Fibroblast of lung (primary cell): ENCODE measurements around the gene JAZF1. TPM values are rescaled to one million over a fixed set of nuclear protein-coding genes. Genes with fewer than 3 reads are reported as not detected.

Source experiments
- DNase-seq, 2 donors: peaks; one replicate each; pipeline versions ENCODE4 v3.0.0 to v3.0.0-alpha.2; 2010; ENCODE audit warnings: low read depth in 2 of 2
- H2AFZ ChIP-seq: 2 replicates; pipeline ENCODE4 v1.5.1; 2012; ENCODE audit warnings: low read length, control low read depth, inconsistent platforms
- H3K27ac ChIP-seq: 2 replicates; pipeline ENCODE4 v1.5.1; 2011; ENCODE audit warnings: low read length, control low read depth; ENCODE audit not compliant: insufficient read depth
- H3K27me3 ChIP-seq: 2 replicates; pipeline ENCODE4 v1.5.1; 2011; ENCODE audit warnings: mild to moderate bottlenecking, low read length; ENCODE audit not compliant: control insufficient read depth, insufficient read depth
- H3K36me3 ChIP-seq: 2 replicates; pipeline ENCODE4 v1.5.1; 2011; ENCODE audit warnings: low read length; ENCODE audit not compliant: control insufficient read depth, insufficient read depth
- H3K4me1 ChIP-seq: 2 replicates; pipeline ENCODE4 v1.5.1; 2011; ENCODE audit warnings: low read length; ENCODE audit not compliant: control insufficient read depth, insufficient read depth; ENCODE audit errors: extremely low read depth
- H3K4me2 ChIP-seq: 2 replicates; pipeline ENCODE4 v1.5.1; 2011; ENCODE audit warnings: low read length, control low read depth; ENCODE audit not compliant: insufficient read depth; ENCODE audit errors: extremely low read depth
- H3K4me3 ChIP-seq, 4 experiments: fragments of 200-600 bp in 1 of 4; sonication (generic) in 1 of 4; replicated peaks in 1 of 4; 2 replicates each; pipeline ENCODE4 v1.5.1; 2011 to 2016; ENCODE audit warnings: low read length in 4 of 4, low read depth in 3 of 4, mild to moderate bottlenecking in 3 of 4, control low read depth in 2 of 4, inconsistent platforms in 1 of 4, mixed read lengths in 1 of 4; ENCODE audit not compliant: insufficient read depth in 1 of 4; ENCODE audit errors: control extremely low read depth in 1 of 4
- H3K79me2 ChIP-seq: 2 replicates; pipeline ENCODE4 v1.5.1; 2012; ENCODE audit warnings: mild to moderate bottlenecking, low read length, inconsistent platforms; ENCODE audit not compliant: control insufficient read depth, insufficient read depth
- H3K9ac ChIP-seq: 2 replicates; pipeline ENCODE4 v1.5.1; 2011; ENCODE audit warnings: mild to moderate bottlenecking, low read length, control low read depth; ENCODE audit not compliant: insufficient read depth
- H3K9me3 ChIP-seq: 2 replicates; pipeline ENCODE4 v1.5.1; 2012; ENCODE audit warnings: low read depth, low read length; ENCODE audit not compliant: control insufficient read depth, insufficient read depth
- H4K20me1 ChIP-seq: 2 replicates; pipeline ENCODE4 v1.5.1; 2011; ENCODE audit warnings: low read length; ENCODE audit not compliant: control insufficient read depth, insufficient read depth; ENCODE audit errors: extremely low read depth
- CTCF ChIP-seq, 2 donors: IDR thresholded peaks in 1 of 2; conservative IDR thresholded peaks in 1 of 2; 1 replicate in 1 of 2; 2 replicates in 1 of 2; pipeline ENCODE4 v1.5.1; 2011 to 2012; ENCODE audit warnings: low read length in 2 of 2, control low read depth in 1 of 2, inconsistent platforms in 1 of 2, low read depth in 1 of 2, mild to moderate bottlenecking in 1 of 2
- EZH2 ChIP-seq: IDR thresholded peaks from 2 replicates; pipeline ENCODE4 v1.5.1; 2012; ENCODE audit warnings: low read length, control low read depth, mild to moderate bottlenecking; ENCODE audit errors: missing control alignments
- polyA plus RNA-seq, 2 donors: library from polyadenylated mRNA; depleted of rRNA in 1 of 2; stranded (reverse) in 1 of 2; unstranded in 1 of 2; fragments of >200 nt; gene quantifications; 2 replicates each; pipeline ENCODE4 v1.2.1, GENCODE V29; 2011 to 2012; ENCODE audit warnings: missing spikeins in 1 of 2
- total RNA-seq: library from RNA; depleted of rRNA; stranded (reverse); fragments of >200 nt; gene quantifications from 2 replicates; pipeline ENCODE4 v1.2.1, GENCODE V29; 2014

JAZF1 gene
- total and polyA plus RNA-seq, 2 donors (not counting 1 experiment from before 2014, with no cell fraction given): 9.1 to 9.3 TPM

- Histone ChIP-seq H3K4me1 (no peaks in the 10 kb centered on the region), H3K4me3 (no peak overlapping the region), H2AFZ (no peak overlapping the region), H3K27me3 (no peaks in the 10 kb centered on the region), H3K9me3 (no peaks in the 10 kb centered on the region), H3K79me2 (no peaks in the 10 kb centered on the region), H4K20me1 (no peaks in the 10 kb centered on the region), H3K27ac (no peak overlapping the region), H3K9ac (no peak overlapping the region), H3K36me3 (no peaks in the 10 kb centered on the region), H3K4me2 (no peak overlapping the region)
- peak in 1 of 2 donors; percentile 57 for DNase-seq
- no peak for TF ChIP-seq CTCF (conservative IDR thresholded peaks at IDR 0.05 in 1 of 2, IDR thresholded peaks at IDR 0.05 in 1 of 2; ENCODE audit: low read depth in 1 of 2, low read length in 2 of 2)
- TF ChIP-seq EZH2: no peak
These were observed 64.6 kb downstream of the JAZF1 start for GRCh38 chr7:28116041-28116440.

GRCh38 chr7:28115261-28115660, 65.3 kb downstream of the JAZF1 start:
- H3K9ac ChIP-seq: no peak overlapping the region
- no peaks in the 10 kb centered on the region for H4K20me1 ChIP-seq
- no peaks in the 10 kb centered on the region for H3K36me3 ChIP-seq
- no peak overlapping the region for H3K4me2 ChIP-seq
- H3K9me3 ChIP-seq: no peaks in the 10 kb centered on the region
- no peaks in the 10 kb centered on the region for H3K79me2 ChIP-seq
- no peaks in the 10 kb centered on the region for H3K27me3 ChIP-seq
- no peak for DNase-seq
- no peak overlapping the region for H3K4me3 ChIP-seq
- no peaks in the 10 kb centered on the region for H3K4me1 ChIP-seq
- TF ChIP-seq EZH2 (no peak), CTCF (conservative IDR thresholded peaks at IDR 0.05 in 1 of 2, IDR thresholded peaks at IDR 0.05 in 1 of 2; ENCODE audit: low read depth in 1 of 2, low read length in 2 of 2) (no peak)
- H2AFZ ChIP-seq: no peak overlapping the region
- no peak overlapping the region for H3K27ac ChIP-seq

- no peak overlapping the region for H3K4me3 ChIP-seq
- H4K20me1 ChIP-seq: no peaks in the 10 kb centered on the region
- H3K36me3 ChIP-seq: no peaks in the 10 kb centered on the region
- no peaks in the 10 kb centered on the region for H3K79me2 ChIP-seq
- no peaks in the 10 kb centered on the region for H3K9me3 ChIP-seq
- H3K4me1 ChIP-seq: no peaks in the 10 kb centered on the region
- no peak overlapping the region for H3K9ac ChIP-seq
- H2AFZ ChIP-seq: no peak overlapping the region
- no peak for TF ChIP-seq CTCF (conservative IDR thresholded peaks at IDR 0.05 in 1 of 2, IDR thresholded peaks at IDR 0.05 in 1 of 2; ENCODE audit: low read depth in 1 of 2, low read length in 2 of 2)
- no peak for TF ChIP-seq EZH2
- no peak for DNase-seq
- H3K4me2 ChIP-seq: no peak overlapping the region
- no peak overlapping the region for H3K27ac ChIP-seq
- no peaks in the 10 kb centered on the region for H3K27me3 ChIP-seq
These were observed 66.5 kb downstream of the JAZF1 start for GRCh38 chr7:28114056-28114455.
